ENCODE measurements around the gene ZNF563.
A peak's percentile ranks its signal among the peaks of the same experiment; 100 is the strongest.
"Not testable (repeated sequence)": the region's sequence is repeated elsewhere in the genome, so short reads cannot be mapped to it uniquely, and the experiment has no call there.

Gene ZNF563

DNA sequence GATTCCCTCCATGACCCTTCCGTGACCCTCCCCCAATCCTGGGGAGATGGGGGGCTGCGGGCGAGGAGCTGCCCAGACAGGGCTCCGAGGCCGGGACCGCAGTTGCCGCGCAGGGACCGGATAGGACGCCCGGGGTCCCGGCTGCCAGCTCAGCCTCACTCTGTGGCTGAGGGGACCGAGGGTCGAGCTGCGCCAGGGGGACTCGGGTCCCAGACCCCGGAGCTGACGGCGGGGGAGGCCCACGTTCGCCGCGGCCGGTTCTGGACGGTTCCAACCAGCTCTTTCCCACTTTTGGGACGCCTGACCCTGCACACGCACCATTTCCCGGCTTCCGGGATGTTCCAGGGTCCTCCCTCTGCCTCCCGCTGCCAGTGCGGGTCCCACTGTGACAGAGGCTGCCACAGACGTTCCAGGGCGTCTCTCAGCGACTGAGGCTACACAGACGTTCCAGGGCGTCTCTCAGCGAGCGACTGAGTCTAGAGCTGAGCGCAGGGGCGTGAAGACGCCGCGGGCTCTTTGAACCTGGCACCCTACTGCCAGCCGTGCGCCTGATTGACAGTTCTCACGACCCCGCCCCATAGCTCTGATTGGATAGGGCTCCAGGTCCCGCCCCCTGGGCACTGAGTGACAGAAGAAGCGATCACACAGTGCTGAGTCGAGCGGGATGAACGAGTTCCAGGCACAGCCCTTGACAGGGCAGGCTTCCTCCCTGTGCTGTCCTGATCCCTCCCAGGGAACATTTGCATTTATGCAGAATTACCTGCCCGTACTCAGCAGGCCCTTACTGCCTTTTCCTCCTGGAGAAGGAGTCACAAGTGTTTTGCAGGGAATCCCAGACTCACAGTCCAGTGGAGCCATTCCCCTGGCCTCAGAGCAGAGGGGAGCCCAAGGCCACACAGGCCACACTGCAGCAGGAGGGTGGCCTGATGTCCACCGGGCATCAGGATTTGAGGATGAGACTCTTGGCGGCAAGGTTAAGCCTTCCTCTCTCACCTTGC is at the start of gene ZNF563:
ZNF563 (minus strand) TSS at position 472 of the 998 bp plus-strand sequence; CDS start at position 321, 151 bp downstream.
- H3K4me3 ChIP-seq (ENCODE audit: low read depth, low read length): peak within 1 kb of the TSS; percentile 78

DNA sequence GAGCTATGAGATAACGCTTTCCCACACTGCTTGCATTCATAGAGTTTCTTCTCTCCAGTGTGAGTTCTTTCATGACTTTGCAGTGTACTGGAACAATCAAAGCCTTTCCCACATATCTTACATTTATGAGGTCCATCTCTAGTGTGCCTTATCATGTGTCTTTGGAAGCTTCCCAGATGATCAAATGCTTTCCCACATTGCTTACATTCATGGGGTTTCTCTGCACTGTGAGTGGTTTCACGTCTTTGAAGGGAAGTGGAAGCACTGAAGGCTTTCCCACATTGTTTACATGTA is 47.0 kb upstream of the ZNF563 start:
- no peak overlapping the region for H3K4me3 ChIP-seq (ENCODE audit: low read depth, low read length)

DNA sequence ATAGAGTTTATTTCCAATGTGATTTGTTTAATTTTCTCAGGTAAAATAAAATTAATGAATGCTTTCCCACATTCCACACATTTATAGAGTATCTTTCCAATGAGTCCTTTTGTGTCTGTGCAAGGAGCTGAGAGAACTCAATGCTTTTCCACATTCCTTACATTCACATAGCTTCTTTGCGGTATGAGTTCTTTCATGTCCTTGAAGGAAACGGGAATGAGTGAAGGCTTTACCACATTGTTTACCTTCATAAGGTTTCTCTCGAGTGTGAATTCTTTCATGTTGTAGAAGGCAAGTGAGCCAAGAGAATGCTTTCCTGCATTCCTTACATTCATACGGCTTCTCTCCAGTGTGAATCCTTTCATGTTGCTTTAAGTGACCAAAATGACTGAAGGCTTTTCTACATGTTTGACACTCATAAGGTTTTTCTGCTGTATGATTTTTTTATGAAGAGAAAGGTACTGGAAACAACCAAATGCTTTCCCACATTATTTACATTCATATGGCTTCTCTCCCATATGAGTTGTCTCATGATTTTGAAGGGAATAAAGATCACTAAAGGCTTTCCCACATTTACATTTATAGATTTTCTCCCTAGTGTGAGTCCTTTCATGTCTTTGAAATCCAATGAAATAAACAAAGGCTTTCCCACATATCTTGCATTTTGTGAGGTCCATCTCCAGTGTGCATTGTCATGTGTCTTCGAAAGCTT is 46.5 kb upstream of the ZNF563 start:
- no peak overlapping the region for H3K4me3 ChIP-seq (ENCODE audit: low read depth, low read length)

DNA sequence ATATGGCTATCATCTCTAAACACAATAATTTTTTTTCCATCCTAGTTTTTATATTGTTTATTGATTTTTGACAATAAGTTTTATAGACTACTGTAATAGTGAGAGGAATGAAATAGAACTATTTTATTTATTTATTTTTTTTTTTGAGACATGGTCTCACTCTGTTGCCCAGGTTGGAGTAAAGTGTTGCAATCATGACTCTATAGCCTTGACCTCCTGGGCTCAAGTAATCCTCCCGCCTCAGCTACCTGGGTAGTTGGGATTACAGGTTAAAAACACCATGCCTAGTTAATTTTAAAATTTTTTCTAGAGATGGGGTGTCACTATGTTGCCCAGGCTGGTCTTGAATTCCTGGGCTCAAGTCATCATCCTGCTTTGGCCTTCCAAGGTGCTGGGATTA is 40.6 kb upstream of the ZNF563 start:
- no peak overlapping the region for H3K4me3 ChIP-seq (ENCODE audit: low read depth, low read length)

DNA sequence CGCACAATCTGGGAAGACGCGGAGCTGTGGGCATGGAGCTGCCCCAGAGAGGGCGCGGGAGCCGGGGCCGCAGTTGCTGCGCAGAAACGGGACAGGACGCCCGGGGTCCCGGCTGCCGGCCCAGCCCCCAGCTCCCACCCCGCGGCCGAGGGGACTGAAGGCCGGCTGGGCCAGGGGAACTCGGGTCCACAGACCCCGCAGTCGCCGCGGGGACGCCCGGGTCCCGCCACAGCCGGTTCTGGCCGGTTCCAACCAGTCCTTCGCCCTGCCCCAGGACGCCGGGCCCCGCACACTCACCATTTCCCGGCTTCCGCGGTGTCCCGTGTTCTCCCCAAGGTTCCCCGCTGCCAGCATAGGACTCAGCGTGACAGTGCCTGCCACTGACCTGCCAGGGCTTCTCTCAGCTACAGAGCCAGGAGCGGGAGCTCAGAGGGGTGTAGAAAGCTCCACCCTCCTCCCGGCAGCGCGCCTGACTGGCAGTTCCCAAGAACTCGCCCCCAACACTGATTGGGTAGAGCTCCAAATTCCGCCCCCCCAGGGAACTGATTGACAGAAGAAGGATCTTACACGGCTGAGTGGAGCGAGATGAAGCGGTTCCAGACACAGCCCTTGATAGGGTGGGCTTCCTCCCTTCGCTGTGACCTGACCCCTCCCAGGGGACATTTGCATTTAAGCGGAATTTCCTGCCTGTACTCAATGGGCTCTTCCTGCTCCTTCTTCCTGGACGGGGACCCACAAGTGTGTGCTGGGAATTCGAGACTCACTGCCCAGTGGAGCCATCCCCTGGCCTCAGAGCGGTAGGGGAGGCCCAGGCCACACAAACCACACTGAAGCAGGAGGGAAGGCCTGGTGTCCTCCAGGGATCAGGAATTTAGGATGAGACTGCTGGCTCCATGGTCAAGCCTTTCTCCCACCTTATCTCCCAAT is 32.1 kb upstream of the ZNF563 start, which contains the start of gene ZNF442:
ZNF442 (minus strand) TSS at position 448 of the 927 bp plus-strand sequence. CDS start 2,052 bp downstream, outside the sequence.
- peak within 1 kb of the TSS; percentile 74 for H3K4me3 ChIP-seq (ENCODE audit: low read depth, low read length)

DNA sequence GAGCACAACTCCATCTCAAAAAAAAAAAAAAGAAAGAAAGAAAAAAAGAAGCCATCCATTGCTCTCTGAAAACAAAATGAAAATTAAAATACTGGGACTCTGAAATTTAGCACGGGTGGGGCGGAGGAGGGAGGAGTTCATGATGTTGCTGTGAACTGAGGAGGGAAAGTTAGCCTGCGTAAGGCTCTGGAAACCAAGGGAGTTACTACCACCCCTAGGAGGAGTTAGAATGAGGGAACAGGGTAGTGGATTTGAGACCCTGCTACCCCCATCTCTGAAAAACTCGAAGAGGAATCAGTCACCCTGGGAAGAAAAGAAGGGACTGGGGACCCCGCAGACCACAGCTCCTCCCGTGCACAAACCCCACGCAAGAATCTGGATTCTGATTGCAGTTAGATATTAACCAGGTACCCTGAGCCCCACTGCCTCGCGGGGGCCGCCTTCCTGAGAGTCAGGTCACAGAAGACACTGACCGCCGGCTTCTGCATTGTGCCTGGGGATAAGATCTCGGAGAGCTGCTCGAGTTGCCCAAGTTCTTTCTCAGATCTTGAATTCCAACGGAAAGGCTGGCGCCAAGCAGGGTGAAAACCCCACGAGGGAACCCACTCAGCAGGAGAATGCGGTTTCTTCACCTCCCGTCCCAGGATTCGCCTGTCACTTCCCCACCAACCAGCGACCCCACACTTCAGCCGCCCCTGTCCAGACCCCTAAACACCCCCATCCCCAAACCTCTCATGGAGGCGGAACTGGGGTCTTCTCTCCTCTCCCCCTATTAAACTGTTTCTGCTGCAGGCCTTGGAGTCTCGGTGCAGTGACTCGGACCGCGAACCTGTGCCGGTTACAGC is 31.2 kb upstream of the ZNF563 start:
- peak overlapping the region; percentile 74 for H3K4me3 ChIP-seq (ENCODE audit: low read depth, low read length)

DNA sequence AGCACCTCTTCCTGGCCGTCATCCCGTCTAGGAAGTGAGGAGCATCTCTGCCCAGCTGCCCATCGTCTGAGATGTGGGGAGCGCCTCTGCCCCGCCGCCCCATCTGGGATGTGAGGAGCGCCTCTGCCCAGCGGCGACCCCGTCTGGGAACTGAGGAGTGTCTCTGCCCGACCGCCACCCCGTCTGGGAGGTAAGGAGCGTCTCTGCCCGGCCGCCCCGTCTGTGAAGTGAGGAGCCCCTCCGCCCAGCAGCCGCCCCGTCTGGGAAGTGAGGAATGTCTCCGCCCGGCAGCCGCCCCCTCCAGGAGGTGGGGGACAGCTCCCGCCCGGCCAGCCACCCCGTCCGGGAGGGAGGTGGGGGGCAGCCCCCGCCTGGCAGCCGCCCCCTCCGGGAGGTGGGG is 28.8 kb upstream of the ZNF563 start:
- not testable (repeated sequence) for H3K4me3 ChIP-seq (ENCODE audit: low read depth, low read length)

DNA sequence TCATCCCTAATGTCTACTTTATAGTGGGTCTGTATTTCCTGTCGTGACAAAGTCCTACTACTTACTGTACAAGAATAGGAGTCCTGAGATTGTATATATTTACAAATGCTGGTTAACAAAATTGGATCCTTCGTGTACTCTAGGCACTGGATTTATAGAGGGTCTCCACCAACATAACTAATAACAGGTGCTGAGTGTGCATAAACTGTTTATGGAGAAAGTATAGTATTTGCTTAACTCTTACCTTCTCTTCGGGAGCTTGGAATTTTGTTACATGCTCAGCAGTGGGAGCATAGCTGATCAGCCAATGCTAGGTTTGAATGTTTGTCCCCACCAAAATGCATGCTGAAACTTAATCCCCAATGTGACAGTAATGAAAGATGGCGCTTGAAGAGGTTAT is 19.9 kb upstream of the ZNF563 start:
- H3K4me3 ChIP-seq (ENCODE audit: low read depth, low read length): no peak overlapping the region

DNA sequence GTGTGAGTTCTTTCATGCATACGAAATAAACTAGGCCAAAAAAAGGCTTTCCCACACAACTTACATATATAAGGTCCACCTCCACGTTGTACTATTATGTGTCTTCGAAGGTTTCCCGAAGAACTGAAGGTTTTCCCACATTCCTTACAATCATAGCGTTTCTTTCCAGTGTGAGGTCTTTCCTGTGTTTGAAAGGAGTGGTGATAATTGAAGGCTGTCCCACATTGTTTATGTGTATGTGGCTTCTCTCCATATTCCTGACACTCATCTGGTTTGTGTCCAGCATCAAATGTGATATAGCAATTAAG is 17.4 kb upstream of the ZNF563 start:
- no peak overlapping the region for H3K4me3 ChIP-seq (ENCODE audit: low read depth, low read length)

DNA sequence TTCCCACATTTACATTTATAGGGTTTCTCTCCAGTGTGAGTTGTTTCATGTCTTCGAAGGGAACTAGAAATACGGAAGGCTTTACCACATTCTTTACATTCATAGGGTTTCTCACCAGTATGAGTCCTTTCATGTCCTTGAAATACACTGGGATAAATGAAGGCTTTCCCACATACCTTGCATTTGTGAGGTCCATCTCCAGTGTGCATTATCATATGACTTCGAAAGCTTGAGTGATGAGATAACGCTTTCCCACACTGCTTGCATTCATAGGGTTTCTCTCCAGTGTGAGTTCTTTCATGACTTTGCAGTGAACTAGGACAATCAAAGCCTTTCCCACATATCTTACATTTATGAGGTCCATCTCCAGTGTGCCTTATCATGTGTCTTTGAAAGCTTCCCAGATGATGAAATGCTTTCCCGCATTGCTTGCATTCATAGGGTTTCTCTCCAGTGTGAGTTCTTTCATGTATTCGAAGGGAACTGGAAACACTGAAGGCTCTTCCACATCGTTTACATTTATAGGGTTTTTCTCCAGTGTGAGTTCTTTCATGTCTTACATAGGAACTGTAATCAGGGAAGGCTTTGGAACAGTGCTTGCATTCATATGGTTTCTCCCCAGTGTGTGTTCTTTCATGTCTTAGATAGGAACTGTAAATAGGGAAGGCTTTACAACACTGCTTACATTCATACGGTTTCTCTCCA is 16.9 kb upstream of the ZNF563 start:
- H3K4me3 ChIP-seq (ENCODE audit: low read depth, low read length): no peak overlapping the region

DNA sequence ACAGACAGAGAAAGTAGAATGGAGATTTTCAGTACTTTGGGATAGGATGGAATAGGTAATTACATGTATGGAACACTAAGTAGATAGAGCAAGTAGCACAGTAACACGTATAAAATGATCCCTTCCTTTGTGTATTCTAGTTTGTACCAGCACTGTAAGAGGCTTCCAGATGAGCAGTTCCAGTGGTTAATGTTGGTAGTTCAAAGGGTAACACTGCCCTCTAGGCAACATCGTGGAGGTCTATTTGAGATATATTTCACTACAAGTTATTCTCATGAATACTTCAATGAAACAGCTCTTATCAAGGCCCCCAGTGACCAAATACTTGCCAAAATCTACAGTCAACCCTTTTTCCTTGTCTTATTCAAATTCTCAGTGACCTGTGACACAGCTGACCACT is 13.5 kb upstream of the ZNF563 start:
- no peak overlapping the region for H3K4me3 ChIP-seq (ENCODE audit: low read depth, low read length)

DNA sequence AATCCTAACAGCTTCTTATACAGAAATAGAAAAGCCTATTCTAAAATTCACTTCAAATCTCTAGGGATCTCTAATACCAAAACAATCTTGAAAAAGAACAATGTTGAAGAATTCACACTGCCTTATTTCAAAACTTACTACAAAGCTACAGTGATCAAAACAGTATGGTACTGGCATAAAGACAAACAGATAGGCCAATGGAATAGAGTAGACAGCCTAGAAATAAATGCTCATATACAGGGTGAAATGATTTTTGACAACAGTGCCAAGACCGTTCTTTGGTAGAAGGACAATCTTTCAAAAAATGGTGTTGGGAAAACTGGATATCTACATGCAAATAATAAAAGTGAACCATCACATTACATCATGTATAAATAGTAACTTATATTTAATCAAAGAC is 11.8 kb upstream of the ZNF563 start:
- no peak overlapping the region for H3K4me3 ChIP-seq (ENCODE audit: low read depth, low read length)

DNA sequence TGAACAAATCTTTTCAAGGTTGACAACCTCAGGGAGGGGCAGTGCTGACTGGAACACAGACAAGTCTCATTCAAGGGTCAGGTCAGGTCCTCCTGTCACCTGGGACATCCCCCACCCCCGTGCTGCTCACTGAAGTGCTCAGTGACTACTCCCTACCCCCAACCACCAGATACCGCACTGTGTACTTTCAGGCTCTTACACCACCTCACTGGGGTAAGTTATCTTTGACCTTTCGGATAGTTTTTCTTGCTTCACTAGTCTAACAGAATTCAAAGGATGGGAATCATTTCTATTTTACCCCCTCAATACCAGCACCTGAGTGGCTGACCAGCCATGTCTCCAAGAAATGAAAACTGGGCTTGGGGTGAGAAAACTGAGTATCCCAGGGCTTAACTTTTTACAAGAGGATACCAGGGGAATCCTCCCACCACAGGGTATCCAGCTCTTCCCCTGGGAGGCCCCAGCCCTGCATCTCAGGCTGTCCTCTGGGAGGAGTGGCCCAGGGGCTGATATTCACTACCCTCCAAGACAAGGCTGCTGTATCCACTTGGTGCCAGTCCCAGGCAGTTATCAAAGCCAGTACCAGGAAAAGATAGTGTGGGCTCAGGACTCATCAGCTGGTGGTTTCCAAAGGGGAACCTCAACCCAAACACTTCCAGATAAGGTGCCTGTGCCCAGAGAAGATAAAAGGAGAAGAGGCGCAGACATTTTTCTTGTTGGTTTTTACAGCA is 2.1 kb downstream of the ZNF563 start:
- no peak overlapping the region for H3K4me3 ChIP-seq (ENCODE audit: low read depth, low read length)

DNA sequence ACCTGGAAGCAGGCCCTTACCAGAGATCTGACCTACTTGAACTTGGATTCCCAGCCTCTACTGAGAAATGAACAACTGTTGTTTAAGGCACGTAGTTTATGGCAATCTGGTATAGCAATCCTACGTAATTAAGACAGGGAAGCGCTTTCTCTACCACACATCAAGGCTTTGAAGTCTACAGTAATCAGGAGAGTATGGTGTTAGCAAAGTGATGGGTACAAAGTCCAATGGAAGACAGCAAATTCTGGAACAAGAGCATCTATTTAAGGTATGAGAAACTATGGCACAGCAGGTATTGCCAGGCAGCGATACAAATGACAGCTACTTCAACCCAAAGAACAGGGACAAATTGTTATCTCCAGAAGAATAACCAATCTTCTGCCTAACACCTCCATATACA is 3.1 kb downstream of the ZNF563 start:
- H3K4me3 ChIP-seq (ENCODE audit: low read depth, low read length): no peak overlapping the region

DNA sequence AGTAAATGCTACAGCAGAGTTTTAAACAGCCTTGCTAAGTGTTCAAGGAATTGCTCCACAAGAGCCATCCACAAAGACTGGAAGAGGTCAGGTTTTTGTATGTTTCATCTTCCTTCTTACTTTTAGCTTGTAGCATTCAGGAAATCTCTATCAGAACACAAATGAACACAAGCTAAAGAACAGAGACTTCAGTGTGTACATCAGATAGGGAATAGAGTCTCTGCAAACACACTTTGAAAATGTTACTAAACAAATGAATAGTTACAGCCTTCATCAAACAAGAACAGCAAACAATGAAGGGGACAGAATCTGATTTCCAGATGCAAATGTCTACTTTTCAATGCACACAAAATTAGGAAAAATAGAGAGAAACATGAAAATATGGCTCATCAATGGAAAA is 7.7 kb downstream of the ZNF563 start:
- no peak overlapping the region for H3K4me3 ChIP-seq (ENCODE audit: low read depth, low read length)

DNA sequence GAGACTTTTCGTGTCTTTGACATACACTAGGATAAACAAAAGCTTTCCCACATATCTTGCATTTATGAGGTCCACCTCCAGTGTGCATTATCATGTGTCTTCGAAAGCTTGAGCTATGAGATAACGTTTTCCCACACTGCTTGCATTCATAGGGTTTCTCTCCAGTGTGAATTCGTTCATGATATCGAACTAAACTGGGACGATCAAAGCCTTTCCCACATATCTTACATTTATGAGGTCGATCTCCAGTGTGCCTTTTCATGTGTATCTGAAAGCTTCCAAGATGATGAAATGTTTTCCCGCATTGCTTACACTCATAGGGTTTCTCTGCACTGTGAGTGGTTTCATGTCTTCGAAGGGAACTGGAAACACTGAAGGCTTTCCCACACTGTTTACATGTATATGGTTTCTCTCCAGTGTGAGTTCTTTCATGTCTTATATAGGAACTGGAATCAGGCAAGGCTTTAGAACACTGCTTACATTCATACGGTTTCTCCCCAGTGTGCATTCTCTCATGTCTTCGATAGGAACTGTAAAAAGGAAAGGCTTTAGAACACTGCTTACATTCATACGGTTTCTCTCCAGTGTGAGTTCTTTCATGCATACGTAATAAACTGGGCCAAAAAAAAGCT is 14.5 kb downstream of the ZNF563 start:
- H3K4me3 ChIP-seq (ENCODE audit: low read depth, low read length): no peak overlapping the region

DNA sequence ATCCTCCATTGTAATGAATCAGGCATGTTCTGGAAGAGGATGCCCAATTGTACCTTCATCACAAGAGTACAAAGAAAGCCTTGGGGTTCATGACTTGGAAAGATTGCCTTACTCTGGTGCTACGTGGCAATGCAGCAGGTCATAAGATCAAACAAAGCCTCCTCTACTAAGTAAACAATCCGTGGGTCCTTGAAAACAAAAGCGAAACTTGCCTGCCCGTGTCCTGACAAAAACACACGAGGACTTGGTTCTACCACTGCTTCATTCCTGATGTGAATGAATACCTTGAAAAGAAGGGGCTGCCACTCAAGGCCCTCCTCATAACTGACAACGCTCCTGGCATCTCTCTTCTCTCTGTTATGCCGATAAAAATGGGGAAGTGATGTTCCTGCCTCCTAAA is 18.9 kb downstream of the ZNF563 start:
- H3K4me3 ChIP-seq (ENCODE audit: low read depth, low read length): no peak overlapping the region

DNA sequence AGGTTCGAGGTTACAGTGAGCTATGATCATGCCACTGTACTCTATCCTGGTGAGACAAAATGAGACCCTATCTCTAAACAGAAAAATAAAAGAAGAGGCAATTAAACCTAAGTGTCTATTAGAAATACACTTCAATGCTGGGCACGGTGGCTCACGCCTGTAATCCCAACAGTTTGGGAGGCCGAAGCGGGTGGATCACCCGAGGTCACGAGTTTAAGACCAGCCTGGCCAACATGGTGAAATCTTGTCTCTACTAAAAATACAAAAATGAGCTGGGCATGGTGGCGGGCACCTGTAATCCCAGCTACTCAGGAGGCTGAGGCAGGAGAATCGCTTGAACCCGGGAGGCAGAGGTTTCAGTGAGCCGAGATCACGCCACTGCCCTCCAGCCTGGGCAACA is 24.5 kb downstream of the ZNF563 start:
- not testable (repeated sequence) for H3K4me3 ChIP-seq (ENCODE audit: low read depth, low read length)

DNA sequence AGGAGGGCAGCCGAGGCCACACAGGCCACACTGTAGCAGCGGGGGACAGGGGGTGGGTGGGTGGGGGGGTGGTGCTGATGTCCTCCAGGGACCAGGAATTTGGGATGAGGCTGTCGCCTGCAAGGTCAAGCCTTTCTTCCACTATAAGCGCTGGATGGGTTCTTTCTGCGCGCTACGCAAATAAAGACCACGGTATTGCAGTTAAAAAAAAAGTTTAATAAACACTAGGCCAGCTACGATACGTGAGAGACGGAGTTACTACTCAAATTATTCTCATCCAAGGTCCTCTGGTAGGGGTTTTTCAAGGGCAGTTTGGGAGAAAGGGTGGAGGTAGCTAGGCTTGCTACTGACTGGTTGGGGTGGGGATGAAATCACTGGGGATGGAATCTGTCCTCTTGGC is 38.2 kb downstream of the ZNF563 start:
- H3K4me3 ChIP-seq (ENCODE audit: low read depth, low read length): peak overlapping the region; percentile 87

All from iPS-11a (cell line).